ENCODE measurements around the gene ADARB1. TPM values are rescaled to one million over a fixed set of nuclear protein-coding genes. Genes with fewer than 3 reads are reported as not detected.

Gene ADARB1
- polyA plus RNA-seq, 1 of the 3 experiments (the other 2 are of a cell fraction): 7.8 TPM

DNA sequence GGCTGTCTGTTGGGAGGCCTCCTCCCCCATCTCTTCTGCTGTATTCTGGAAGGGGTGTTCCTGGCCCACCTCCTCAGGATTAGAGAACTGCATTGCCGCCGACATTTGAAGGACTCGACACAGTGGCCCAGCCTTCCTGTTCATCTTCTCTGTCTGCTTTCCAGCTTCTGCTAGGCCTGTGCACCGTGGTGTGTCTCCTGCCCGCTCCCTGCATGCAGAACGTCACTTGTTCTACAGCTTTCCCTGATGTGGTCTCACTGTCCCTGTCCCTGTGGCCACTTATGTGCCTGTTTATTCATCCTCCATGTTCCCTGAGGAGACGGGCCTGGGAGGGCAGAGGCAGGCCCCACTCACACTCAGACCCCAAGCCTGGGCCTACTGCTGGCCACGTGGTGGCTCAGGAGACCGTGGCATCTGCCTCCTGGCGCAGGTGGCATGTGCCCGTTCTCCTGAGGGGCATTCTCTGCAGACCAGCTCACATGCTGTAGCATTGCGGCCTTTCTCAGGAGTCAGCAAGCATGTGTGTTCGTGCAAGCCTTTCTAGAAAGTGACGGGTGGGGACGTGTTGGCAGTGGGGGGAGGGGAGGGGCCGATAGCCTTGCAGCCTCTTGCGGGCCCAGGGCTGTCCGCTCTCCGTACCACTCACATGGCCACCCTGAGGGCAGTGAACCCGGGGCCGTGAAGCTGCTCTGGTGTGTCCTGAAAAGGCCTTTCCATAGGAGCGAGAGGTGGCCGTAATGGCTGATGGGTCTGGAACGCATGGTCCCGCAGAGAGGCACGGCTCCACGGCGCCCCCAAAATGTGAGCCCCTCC lies 177.5 kb downstream of the ADARB1 start:
- CTCF ChIA-PET: no interaction called here
- POLR2A ChIA-PET: no interaction called here

More for the DNA sequence above, 177.5 kb downstream of the ADARB1 start:
- no peak for DNase-seq
- H3K9ac ChIP-seq: no peak overlapping the region
- H4K20me1 ChIP-seq (ENCODE audit: insufficient read depth): no peaks in the 10 kb centered on the region
- no peak overlapping the region for H3K4me2 ChIP-seq
- TF ChIP-seq YY1 (IDR thresholded peaks at IDR 0.05; ENCODE audit: low read depth) (no peak), NRF1 (IDR thresholded peaks at IDR 0.05; ENCODE audit: low read depth, low read length) (no peak), MEF2A (IDR thresholded peaks at IDR 0.05; ENCODE audit: borderline replicate concordance, low read depth) (no peak), TAF1 (IDR thresholded peaks at IDR 0.05; ENCODE audit: borderline replicate concordance, low read depth, low read length) (no peak), FOXM1 (IDR thresholded peaks at IDR 0.05; ENCODE audit: low read depth) (no peak), TEAD4 (IDR thresholded peaks at IDR 0.05; ENCODE audit: borderline replicate concordance, insufficient read depth) (no peak), REST (IDR thresholded peaks at IDR 0.05; ENCODE audit: low read depth, low read length) (no peak), GABPA (IDR thresholded peaks at IDR 0.05; ENCODE audit: low read depth) (no peak), RAD21 (IDR thresholded peaks at IDR 0.05; ENCODE audit: low read length) (no peak), ELF1 (IDR thresholded peaks at IDR 0.05) (no peak), CHD2 (IDR thresholded peaks at IDR 0.05; ENCODE audit: low read length, partially characterized antibody) (no peak), USF1 (IDR thresholded peaks at IDR 0.05; ENCODE audit: borderline replicate concordance, low read depth) (no peak), FOSL2 (IDR thresholded peaks at IDR 0.05; ENCODE audit: borderline replicate concordance, low read depth) (no peak)
- H3K27ac ChIP-seq (ENCODE audit: low read depth in 2 of 2, low read length in 1 of 2): no peak overlapping the region
- no peaks in the 10 kb centered on the region for H3K9me3 ChIP-seq
- peaks cover 0 to 26% of the 10 kb centered on the region in 2 experiments; a peak in 1 of 4 replicates for H3K4me1 ChIP-seq (ENCODE audit: control insufficient read depth in 1 of 2, insufficient read depth in 2 of 2, low read depth in 1 of 2, low read length in 1 of 2)
- H3K9me2 ChIP-seq: no peaks in the 10 kb centered on the region
- H2AFZ ChIP-seq (ENCODE audit: low read depth): no peak overlapping the region
- no peaks in the 10 kb centered on the region for H3K27me3 ChIP-seq (ENCODE audit: insufficient read depth)
- H3K36me3 ChIP-seq (replicated peaks in 1 of 2; ENCODE audit: control insufficient read depth in 1 of 2, insufficient read depth in 2 of 2, low read length in 1 of 2): no peaks in the 10 kb centered on the region
- H3K4me3 ChIP-seq (ENCODE audit: low read depth in 2 of 2, low read length in 1 of 2): no peak overlapping the region
- 91% methylated on average over 18 of the region's 28 CpGs for WGBS (ENCODE audit: low lambda C conversion rate)
- H3K79me2 ChIP-seq (ENCODE audit: insufficient read depth): no peaks in the 10 kb centered on the region
- H3F3A ChIP-seq (replicated peaks; ENCODE audit: insufficient read depth): no peaks in the 10 kb centered on the region
